PFSK-1 (cell line): ENCODE results near the gene GDF10.

Experiments
- FOXP2 ChIP-seq: optimal IDR thresholded peaks from 2 replicates; pipeline ENCODE3; 2011; ENCODE audit warnings: borderline replicate concordance, control low read depth, inconsistent platforms; ENCODE audit not compliant: insufficient read depth; ENCODE audit errors: extremely low read length, extremely low read depth
- POLR2AphosphoS5 ChIP-seq: IDR thresholded peaks from 2 replicates; pipeline ENCODE4 v1.6.1; 2012; ENCODE audit warnings: low read depth, mild to moderate bottlenecking, control low read depth, low read length, moderate library complexity
- SIN3A ChIP-seq: IDR thresholded peaks from 2 replicates; pipeline ENCODE4 v1.6.1; 2012; ENCODE audit warnings: mild to moderate bottlenecking, low read length, moderate library complexity, borderline replicate concordance; ENCODE audit not compliant: insufficient read depth
- TAF1 ChIP-seq: IDR thresholded peaks from 2 replicates; pipeline ENCODE4 v1.6.1; 2012; ENCODE audit warnings: low read length, control low read depth, borderline replicate concordance; ENCODE audit not compliant: insufficient read depth
- TF ChIP-seq, protein P1 (sequence below), 2 experiments: IDR thresholded peaks; 2 replicates each; pipeline versions ENCODE4 v1.6.1 to v1.8.0; 2011 to 2012; ENCODE audit warnings: low read depth in 2 of 2, low read length in 2 of 2, control low read depth in 1 of 2, inconsistent platforms in 1 of 2, mild to moderate bottlenecking in 1 of 2, moderate library complexity in 1 of 2; ENCODE audit not compliant: insufficient read depth in 1 of 2

The GDF10 gene

DNA sequence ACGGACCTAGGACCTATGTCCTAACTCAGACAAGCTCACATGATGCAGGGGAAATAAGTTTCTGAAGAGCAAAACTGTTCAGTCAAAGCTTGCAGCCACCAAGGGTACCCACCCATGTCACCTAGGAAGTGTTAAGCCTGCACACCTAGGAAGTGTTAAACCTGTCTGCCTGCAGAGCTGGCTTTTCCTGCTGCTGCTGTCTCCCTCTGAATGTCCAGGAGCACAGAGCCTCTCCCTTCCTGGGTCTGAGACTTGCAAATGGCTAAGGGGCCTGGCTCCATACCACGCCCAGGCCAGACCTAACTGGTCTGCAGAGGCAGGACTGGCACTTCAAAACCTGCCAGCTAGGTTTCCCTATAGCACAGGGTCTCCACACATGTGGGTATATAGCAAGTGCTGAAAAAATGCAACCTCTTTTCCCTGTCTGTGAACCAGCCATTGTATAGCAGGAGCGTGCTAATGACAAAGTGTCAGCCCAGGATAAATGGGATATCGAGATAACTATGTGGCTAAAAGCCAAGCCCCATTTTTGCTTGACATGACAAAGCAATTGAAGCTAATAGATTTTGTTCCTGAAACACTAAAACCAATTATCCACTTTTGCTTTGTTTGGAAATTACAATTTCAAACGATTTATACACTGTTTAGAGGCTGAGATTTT lies 23.8 kb downstream of the GDF10 start:
- TF ChIP-seq, protein P1, sequence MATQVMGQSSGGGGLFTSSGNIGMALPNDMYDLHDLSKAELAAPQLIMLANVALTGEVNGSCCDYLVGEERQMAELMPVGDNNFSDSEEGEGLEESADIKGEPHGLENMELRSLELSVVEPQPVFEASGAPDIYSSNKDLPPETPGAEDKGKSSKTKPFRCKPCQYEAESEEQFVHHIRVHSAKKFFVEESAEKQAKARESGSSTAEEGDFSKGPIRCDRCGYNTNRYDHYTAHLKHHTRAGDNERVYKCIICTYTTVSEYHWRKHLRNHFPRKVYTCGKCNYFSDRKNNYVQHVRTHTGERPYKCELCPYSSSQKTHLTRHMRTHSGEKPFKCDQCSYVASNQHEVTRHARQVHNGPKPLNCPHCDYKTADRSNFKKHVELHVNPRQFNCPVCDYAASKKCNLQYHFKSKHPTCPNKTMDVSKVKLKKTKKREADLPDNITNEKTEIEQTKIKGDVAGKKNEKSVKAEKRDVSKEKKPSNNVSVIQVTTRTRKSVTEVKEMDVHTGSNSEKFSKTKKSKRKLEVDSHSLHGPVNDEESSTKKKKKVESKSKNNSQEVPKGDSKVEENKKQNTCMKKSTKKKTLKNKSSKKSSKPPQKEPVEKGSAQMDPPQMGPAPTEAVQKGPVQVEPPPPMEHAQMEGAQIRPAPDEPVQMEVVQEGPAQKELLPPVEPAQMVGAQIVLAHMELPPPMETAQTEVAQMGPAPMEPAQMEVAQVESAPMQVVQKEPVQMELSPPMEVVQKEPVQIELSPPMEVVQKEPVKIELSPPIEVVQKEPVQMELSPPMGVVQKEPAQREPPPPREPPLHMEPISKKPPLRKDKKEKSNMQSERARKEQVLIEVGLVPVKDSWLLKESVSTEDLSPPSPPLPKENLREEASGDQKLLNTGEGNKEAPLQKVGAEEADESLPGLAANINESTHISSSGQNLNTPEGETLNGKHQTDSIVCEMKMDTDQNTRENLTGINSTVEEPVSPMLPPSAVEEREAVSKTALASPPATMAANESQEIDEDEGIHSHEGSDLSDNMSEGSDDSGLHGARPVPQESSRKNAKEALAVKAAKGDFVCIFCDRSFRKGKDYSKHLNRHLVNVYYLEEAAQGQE (IDR thresholded peaks at IDR 0.05; ENCODE audit: insufficient read depth in 1 of 2, low read depth in 2 of 2, low read length in 2 of 2): no peak
- TF ChIP-seq FOXP2 (no peak), SIN3A (no peak), POLR2AphosphoS5 (no peak), TAF1 (no peak)

DNA sequence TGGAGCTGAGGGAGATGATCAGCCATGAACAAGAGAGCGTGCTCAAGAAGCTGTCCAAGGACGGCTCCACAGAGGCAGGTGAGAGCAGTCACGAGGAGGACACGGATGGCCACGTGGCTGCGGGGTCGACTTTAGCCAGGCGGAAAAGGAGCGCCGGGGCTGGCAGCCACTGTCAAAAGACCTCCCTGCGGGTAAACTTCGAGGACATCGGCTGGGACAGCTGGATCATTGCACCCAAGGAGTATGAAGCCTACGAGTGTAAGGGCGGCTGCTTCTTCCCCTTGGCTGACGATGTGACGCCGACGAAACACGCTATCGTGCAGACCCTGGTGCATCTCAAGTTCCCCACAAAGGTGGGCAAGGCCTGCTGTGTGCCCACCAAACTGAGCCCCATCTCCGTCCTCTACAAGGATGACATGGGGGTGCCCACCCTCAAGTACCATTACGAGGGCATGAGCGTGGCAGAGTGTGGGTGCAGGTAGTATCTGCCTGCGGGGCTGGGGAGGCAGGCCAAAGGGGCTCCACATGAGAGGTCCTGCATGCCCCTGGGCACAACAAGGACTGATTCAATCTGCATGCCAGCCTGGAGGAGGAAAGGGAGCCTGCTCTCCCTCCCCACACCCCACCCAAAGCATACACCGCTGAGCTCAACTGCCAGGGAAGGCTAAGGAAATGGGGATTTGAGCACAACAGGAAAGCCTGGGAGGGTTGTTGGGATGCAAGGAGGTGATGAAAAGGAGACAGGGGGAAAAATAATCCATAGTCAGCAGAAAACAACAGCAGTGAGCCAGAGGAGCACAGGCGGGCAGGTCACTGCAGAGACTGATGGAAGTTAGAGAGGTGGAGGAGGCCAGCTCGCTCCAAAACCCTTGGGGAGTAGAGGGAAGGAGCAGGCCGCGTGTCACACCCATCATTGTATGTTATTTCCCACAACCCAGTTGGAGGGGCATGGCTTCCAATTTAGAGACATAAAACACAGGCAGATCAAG lies 25.6 kb downstream of the GDF10 start:
- TF ChIP-seq, protein P1 (IDR thresholded peaks at IDR 0.05; ENCODE audit: insufficient read depth in 1 of 2, low read depth in 2 of 2, low read length in 2 of 2): no peak
- TF ChIP-seq POLR2AphosphoS5: no peak
- TF ChIP-seq SIN3A: no peak
- no peak for TF ChIP-seq TAF1
- no peak for TF ChIP-seq FOXP2

DNA sequence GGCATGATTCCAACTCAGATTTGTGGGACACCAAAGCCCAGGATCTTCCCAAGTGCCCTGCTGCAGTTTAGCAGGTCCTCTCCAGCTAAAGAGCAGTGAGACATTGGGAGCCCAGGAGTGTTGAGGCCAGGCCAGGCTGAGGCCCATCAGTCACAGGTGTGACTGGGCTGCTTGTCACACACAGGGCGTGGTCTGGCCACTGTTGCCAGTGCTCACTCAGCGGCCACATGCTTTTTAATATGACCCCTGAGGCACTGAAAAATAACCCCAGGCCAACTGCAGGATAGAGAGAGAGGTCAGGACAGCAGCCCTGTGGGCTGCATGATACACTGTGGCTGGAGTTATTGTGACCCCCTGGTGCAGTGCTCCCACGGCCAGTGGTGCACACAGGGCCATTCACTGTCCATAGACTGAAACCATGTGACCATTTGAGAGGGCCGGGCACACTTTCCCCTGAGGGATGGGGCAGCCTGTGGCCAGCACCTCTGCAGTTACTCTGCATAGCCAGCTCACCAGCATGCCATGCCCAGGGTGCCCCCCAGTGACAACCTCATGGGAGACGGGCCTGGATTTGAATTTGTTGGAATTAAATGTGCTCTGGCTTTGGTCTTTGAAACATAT lies 26.4 kb downstream of the GDF10 start:
- TF ChIP-seq SIN3A (no peak), FOXP2 (no peak)
- TF ChIP-seq, protein P1 (IDR thresholded peaks at IDR 0.05; ENCODE audit: insufficient read depth in 1 of 2, low read depth in 2 of 2, low read length in 2 of 2): no peak

DNA sequence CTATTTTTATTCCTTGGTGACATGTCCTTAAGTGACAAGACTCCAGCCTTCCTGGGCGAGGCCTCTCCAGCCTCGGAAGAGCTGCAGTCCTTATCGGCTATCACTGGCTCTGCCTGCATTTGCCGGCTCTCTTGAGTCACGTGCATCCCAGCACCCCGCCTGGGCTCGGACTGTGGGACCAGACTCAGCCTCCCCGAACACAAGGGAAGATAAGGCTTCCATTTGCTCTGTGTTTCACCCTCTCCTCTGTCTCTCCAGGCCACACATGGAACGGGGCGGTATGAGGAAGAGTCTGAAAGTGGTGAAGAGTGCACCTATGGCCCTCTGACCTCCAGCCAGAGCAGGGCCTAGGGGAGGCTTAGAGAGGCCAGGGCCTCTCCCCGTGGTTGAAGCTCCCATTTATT lies 26.9 kb downstream of the GDF10 start:
- no peak for TF ChIP-seq POLR2AphosphoS5
- no peak for TF ChIP-seq FOXP2
- TF ChIP-seq SIN3A: no peak
- no peak for TF ChIP-seq TAF1
- TF ChIP-seq, protein P1 (IDR thresholded peaks at IDR 0.05; ENCODE audit: insufficient read depth in 1 of 2, low read depth in 2 of 2, low read length in 2 of 2): no peak
